ENCODE data around the gene CHMP1A.

- TF ChIP-seq EZH2 (IDR thresholded peaks at IDR 0.05; ENCODE audit: insufficient read depth, poor library complexity, severe bottlenecking) (no peak), EZH2phosphoT487 (IDR thresholded peaks at IDR 0.05; ENCODE audit: insufficient read depth, low read depth) (no peak)
These were observed 40.9 kb downstream of the CHMP1A start for GRCh38 chr16:89616623-89617022.
